Fibroblast of lung (primary cell): ENCODE results near the gene C9orf85. TPM values are rescaled to one million over a fixed set of nuclear protein-coding genes. Genes with fewer than 3 reads are reported as not detected.

Experiments used
- DNase-seq, 2 donors: peaks; one replicate each; pipeline versions ENCODE4 v3.0.0 to v3.0.0-alpha.2; 2010; ENCODE audit warnings: low read depth in 2 of 2
- H2AFZ ChIP-seq: 2 replicates; pipeline ENCODE4 v1.5.1; 2012; ENCODE audit warnings: low read length, control low read depth, inconsistent platforms
- H3K27ac ChIP-seq: 2 replicates; pipeline ENCODE4 v1.5.1; 2011; ENCODE audit warnings: low read length, control low read depth; ENCODE audit not compliant: insufficient read depth
- H3K27me3 ChIP-seq: 2 replicates; pipeline ENCODE4 v1.5.1; 2011; ENCODE audit warnings: mild to moderate bottlenecking, low read length; ENCODE audit not compliant: control insufficient read depth, insufficient read depth
- H3K36me3 ChIP-seq: 2 replicates; pipeline ENCODE4 v1.5.1; 2011; ENCODE audit warnings: low read length; ENCODE audit not compliant: control insufficient read depth, insufficient read depth
- H3K4me1 ChIP-seq: 2 replicates; pipeline ENCODE4 v1.5.1; 2011; ENCODE audit warnings: low read length; ENCODE audit not compliant: control insufficient read depth, insufficient read depth; ENCODE audit errors: extremely low read depth
- H3K4me2 ChIP-seq: 2 replicates; pipeline ENCODE4 v1.5.1; 2011; ENCODE audit warnings: low read length, control low read depth; ENCODE audit not compliant: insufficient read depth; ENCODE audit errors: extremely low read depth
- H3K4me3 ChIP-seq, 4 experiments: fragments of 200-600 bp in 1 of 4; sonication (generic) in 1 of 4; replicated peaks in 1 of 4; 2 replicates each; pipeline ENCODE4 v1.5.1; 2011 to 2016; ENCODE audit warnings: low read length in 4 of 4, low read depth in 3 of 4, mild to moderate bottlenecking in 3 of 4, control low read depth in 2 of 4, inconsistent platforms in 1 of 4, mixed read lengths in 1 of 4; ENCODE audit not compliant: insufficient read depth in 1 of 4; ENCODE audit errors: control extremely low read depth in 1 of 4
- H3K79me2 ChIP-seq: 2 replicates; pipeline ENCODE4 v1.5.1; 2012; ENCODE audit warnings: mild to moderate bottlenecking, low read length, inconsistent platforms; ENCODE audit not compliant: control insufficient read depth, insufficient read depth
- H3K9ac ChIP-seq: 2 replicates; pipeline ENCODE4 v1.5.1; 2011; ENCODE audit warnings: mild to moderate bottlenecking, low read length, control low read depth; ENCODE audit not compliant: insufficient read depth
- H3K9me3 ChIP-seq: 2 replicates; pipeline ENCODE4 v1.5.1; 2012; ENCODE audit warnings: low read depth, low read length; ENCODE audit not compliant: control insufficient read depth, insufficient read depth
- H4K20me1 ChIP-seq: 2 replicates; pipeline ENCODE4 v1.5.1; 2011; ENCODE audit warnings: low read length; ENCODE audit not compliant: control insufficient read depth, insufficient read depth; ENCODE audit errors: extremely low read depth
- CTCF ChIP-seq, 2 donors: IDR thresholded peaks in 1 of 2; conservative IDR thresholded peaks in 1 of 2; 1 replicate in 1 of 2; 2 replicates in 1 of 2; pipeline ENCODE4 v1.5.1; 2011 to 2012; ENCODE audit warnings: low read length in 2 of 2, control low read depth in 1 of 2, inconsistent platforms in 1 of 2, low read depth in 1 of 2, mild to moderate bottlenecking in 1 of 2
- EZH2 ChIP-seq: IDR thresholded peaks from 2 replicates; pipeline ENCODE4 v1.5.1; 2012; ENCODE audit warnings: low read length, control low read depth, mild to moderate bottlenecking; ENCODE audit errors: missing control alignments
- polyA plus RNA-seq, 2 donors: library from polyadenylated mRNA; depleted of rRNA in 1 of 2; stranded (reverse) in 1 of 2; unstranded in 1 of 2; fragments of >200 nt; gene quantifications; 2 replicates each; pipeline ENCODE4 v1.2.1, GENCODE V29; 2011 to 2012; ENCODE audit warnings: missing spikeins in 1 of 2
- total RNA-seq: library from RNA; depleted of rRNA; stranded (reverse); fragments of >200 nt; gene quantifications from 2 replicates; pipeline ENCODE4 v1.2.1, GENCODE V29; 2014

Gene C9orf85
- total and polyA plus RNA-seq, 2 donors (not counting 1 experiment from before 2014, with no cell fraction given), result 17.3 to 22.5 TPM

- TF ChIP-seq EZH2, result no peak
- no peak for TF ChIP-seq CTCF (conservative IDR thresholded peaks at IDR 0.05 in 1 of 2, IDR thresholded peaks at IDR 0.05 in 1 of 2; ENCODE audit: low read depth in 1 of 2, low read length in 2 of 2)
- Histone ChIP-seq H2AFZ (no peak overlapping the region), H3K27ac (no peak overlapping the region), H3K4me1 (no peaks in the 10 kb centered on the region), H3K79me2 (no peaks in the 10 kb centered on the region), H3K36me3 (no peaks in the 10 kb centered on the region), H3K4me2 (no peak overlapping the region), H3K9me3 (no peaks in the 10 kb centered on the region), H4K20me1 (no peaks in the 10 kb centered on the region), H3K27me3 (no peaks in the 10 kb centered on the region), H3K4me3 (no peak overlapping the region), H3K9ac (no peak overlapping the region)
- no peak for DNase-seq
Measured at GRCh38 chr9:71965403-71965802, 54.0 kb downstream of the C9orf85 start.

GRCh38 chr9:71966601-71967000 is 55.2 kb downstream of the C9orf85 start:
- Histone ChIP-seq H2AFZ (no peak overlapping the region), H3K4me2 (no peak overlapping the region), H3K27ac (no peak overlapping the region), H3K9me3 (no peaks in the 10 kb centered on the region), H4K20me1 (no peaks in the 10 kb centered on the region), H3K4me1 (no peaks in the 10 kb centered on the region), H3K9ac (no peak overlapping the region), H3K79me2 (no peaks in the 10 kb centered on the region), H3K27me3 (no peaks in the 10 kb centered on the region), H3K36me3 (no peaks in the 10 kb centered on the region), H3K4me3 (no peak overlapping the region)
- TF ChIP-seq EZH2, result no peak
- TF ChIP-seq CTCF (conservative IDR thresholded peaks at IDR 0.05 in 1 of 2, IDR thresholded peaks at IDR 0.05 in 1 of 2; ENCODE audit: low read depth in 1 of 2, low read length in 2 of 2), result no peak
- DNase-seq, result no peak

GRCh38 chr9:71968541-71969090 is 57.2 kb downstream of the C9orf85 start:
- no peaks in the 10 kb centered on the region for H3K36me3 ChIP-seq
- H3K4me3 ChIP-seq, result no peak overlapping the region
- H2AFZ ChIP-seq, result no peak overlapping the region
- H3K27me3 ChIP-seq, result no peaks in the 10 kb centered on the region
- TF ChIP-seq CTCF (conservative IDR thresholded peaks at IDR 0.05 in 1 of 2, IDR thresholded peaks at IDR 0.05 in 1 of 2; ENCODE audit: low read depth in 1 of 2, low read length in 2 of 2), result no peak
- no peak for TF ChIP-seq EZH2
- DNase-seq, result no peak
- no peak overlapping the region for H3K4me2 ChIP-seq
- no peaks in the 10 kb centered on the region for H3K4me1 ChIP-seq
- no peak overlapping the region for H3K9ac ChIP-seq
- H3K79me2 ChIP-seq, result no peaks in the 10 kb centered on the region
- no peaks in the 10 kb centered on the region for H3K9me3 ChIP-seq
- H4K20me1 ChIP-seq, result no peaks in the 10 kb centered on the region
- H3K27ac ChIP-seq, result no peak overlapping the region
